Measurements from ENCODE around the gene MRPL11.

Gene MRPL11

DNA sequence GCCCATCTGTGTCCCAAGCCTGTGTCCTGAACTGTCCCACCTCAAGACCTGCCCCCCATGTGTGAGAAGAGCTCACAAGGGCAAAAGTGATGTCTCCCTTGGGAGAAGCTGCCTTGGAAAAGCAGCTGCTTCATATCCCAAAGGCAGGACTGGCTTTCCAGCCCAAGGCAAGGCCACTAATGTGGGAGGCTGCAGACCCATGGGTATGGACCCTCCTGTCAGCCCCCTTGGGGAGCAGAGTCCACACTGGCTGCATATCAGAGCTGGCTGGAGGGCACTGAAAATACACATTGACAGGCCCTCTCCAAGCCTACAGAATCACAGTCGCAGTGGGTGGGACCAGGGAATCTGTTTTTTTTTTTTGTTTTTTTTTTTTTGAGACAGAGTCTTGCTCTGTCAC lies 30.8 kb upstream of the MRPL11 start:
- H3K4me3 ChIP-seq (ENCODE audit: low read depth, low read length): no peak overlapping the region
- no peak for DNase-seq (ENCODE audit: low read depth)
- TF ChIP-seq CTCF (IDR thresholded peaks at IDR 0.05; ENCODE audit: low read depth, low read length): no peak
- no peak for TF ChIP-seq POLR2A (IDR thresholded peaks at IDR 0.05; ENCODE audit: extremely low read depth, insufficient read length)
- no peak for TF ChIP-seq MAX (IDR thresholded peaks at IDR 0.05; ENCODE audit: low read depth, low read length)
- no peak for TF ChIP-seq MYC (IDR thresholded peaks at IDR 0.05; ENCODE audit: low read depth, low read length)

- H3K4me3 ChIP-seq (ENCODE audit: low read depth, low read length): no peak overlapping the region
- DNase-seq (ENCODE audit: low read depth): no peak
- TF ChIP-seq POLR2A (IDR thresholded peaks at IDR 0.05; ENCODE audit: extremely low read depth, insufficient read length): no peak
- TF ChIP-seq MYC (IDR thresholded peaks at IDR 0.05; ENCODE audit: low read depth, low read length): no peak
- no peak for TF ChIP-seq CTCF (IDR thresholded peaks at IDR 0.05; ENCODE audit: low read depth, low read length)
- no peak for TF ChIP-seq MAX (IDR thresholded peaks at IDR 0.05; ENCODE audit: low read depth, low read length)
Observed at GRCh38 chr11:66468691-66469090, 30.0 kb upstream of the MRPL11 start.

- DNase-seq (ENCODE audit: low read depth): peak; percentile 81
- H3K4me3 ChIP-seq (ENCODE audit: low read depth, low read length): peak overlapping the region; percentile 47
- TF ChIP-seq MYC (IDR thresholded peaks at IDR 0.05; ENCODE audit: low read depth, low read length) (no peak), MAX (IDR thresholded peaks at IDR 0.05; ENCODE audit: low read depth, low read length) (no peak)
Observed at GRCh38 chr11:66467756-66468155, 29.1 kb upstream of the MRPL11 start.

- TF ChIP-seq MYC (IDR thresholded peaks at IDR 0.05; ENCODE audit: low read depth, low read length): no peak
- no peak for TF ChIP-seq POLR2A (IDR thresholded peaks at IDR 0.05; ENCODE audit: extremely low read depth, insufficient read length)
- no peak for TF ChIP-seq MAX (IDR thresholded peaks at IDR 0.05; ENCODE audit: low read depth, low read length)
- no peak for TF ChIP-seq CTCF (IDR thresholded peaks at IDR 0.05; ENCODE audit: low read depth, low read length)
- peak overlapping the region; percentile 47 for H3K4me3 ChIP-seq (ENCODE audit: low read depth, low read length)
- DNase-seq (ENCODE audit: low read depth): peak; percentile 54
Observed at GRCh38 chr11:66467034-66467659, 28.5 kb upstream of the MRPL11 start.

DNA sequence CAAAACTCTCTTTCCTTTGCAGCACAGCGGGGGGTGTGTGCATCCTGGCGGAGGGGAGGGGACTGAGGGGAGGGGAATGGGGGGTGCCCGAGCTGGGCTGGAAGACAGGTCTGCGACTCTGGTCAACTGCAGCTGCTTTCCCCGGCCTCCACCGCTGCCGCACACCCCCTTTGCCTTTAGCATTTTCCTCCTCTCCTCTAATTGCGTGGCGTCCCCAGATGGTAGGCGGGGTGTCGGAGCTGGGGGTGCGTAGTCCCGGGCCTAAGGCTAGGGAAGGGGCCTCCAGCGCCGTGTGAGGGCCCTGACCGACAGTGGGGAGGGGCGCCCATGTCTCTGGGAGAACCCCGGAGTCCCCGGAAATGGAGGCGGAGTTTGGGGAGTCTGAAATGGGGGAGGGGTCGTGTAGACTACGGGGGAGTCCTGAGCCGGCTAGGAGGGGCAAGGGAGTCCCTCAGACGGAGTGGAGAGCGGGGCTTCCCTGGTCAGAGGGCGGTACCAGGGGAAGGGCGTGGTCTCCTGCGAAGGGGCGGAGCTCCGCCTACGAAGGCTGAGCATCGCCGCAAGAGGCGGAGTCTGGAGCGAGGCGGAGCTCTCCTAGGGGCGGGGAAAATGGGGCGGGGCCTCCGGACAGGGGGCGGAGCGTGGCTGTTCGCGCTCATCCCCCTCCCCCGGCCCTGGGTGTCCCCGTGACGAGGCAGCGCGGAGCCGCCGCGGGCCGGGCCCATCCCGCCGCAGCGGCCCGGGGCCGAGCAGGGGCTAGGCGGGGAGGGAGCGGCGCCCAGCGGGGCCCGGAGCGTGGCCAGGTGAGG lies 27.8 kb upstream of the MRPL11 start, which contains the start of gene PELI3:
Gene PELI3, plus strand, starts transcription at position 681 of the 809 bp plus-strand sequence. CDS start 1,224 bp downstream, outside the sequence.
- TF ChIP-seq MYC (IDR thresholded peaks at IDR 0.05; ENCODE audit: low read depth, low read length): peak; percentile 53
- peak; percentile 35 for TF ChIP-seq MAX (IDR thresholded peaks at IDR 0.05; ENCODE audit: low read depth, low read length)
- TF ChIP-seq POLR2A (IDR thresholded peaks at IDR 0.05; ENCODE audit: extremely low read depth, insufficient read length): peak; percentile 53
- no peak for TF ChIP-seq CTCF (IDR thresholded peaks at IDR 0.05; ENCODE audit: low read depth, low read length)
- DNase-seq (ENCODE audit: low read depth): peak; percentile 94
- peak within 1 kb of the TSS; percentile 47 for H3K4me3 ChIP-seq (ENCODE audit: low read depth, low read length)
